NCI-H82 (cell line): ENCODE results near the gene SRMS.

Source experiments
- DNase-seq: peaks from one replicate; lab custom pipeline; 2025; lab: John Stamatoyannopoulos, UW

The SRMS gene

GRCh38 chr20:63537525-63538203 is 9.9 kb downstream of the SRMS start:
- DNase-seq, result peak; percentile 88

GRCh38 chr20:63536997-63537524 is 10.5 kb downstream of the SRMS start, which contains the start of gene PTK6:
PTK6 (minus strand) TSS chr20:63537376; CDS start chr20:63537314, 62 bp downstream.
- no peak for DNase-seq

GRCh38 chr20:63536241-63536977 is 11.1 kb downstream of the SRMS start:
- DNase-seq, result peak; percentile 36

- DNase-seq, result no peak
Observed at GRCh38 chr20:63534831-63535651, 12.5 kb downstream of the SRMS start.

- DNase-seq, result no peak
Observed at GRCh38 chr20:63534427-63534830, 13.1 kb downstream of the SRMS start.

- DNase-seq, result no peak
Observed at GRCh38 chr20:63533871-63534393, 13.6 kb downstream of the SRMS start.

- no peak for DNase-seq
Observed at GRCh38 chr20:63533388-63533787, 14.2 kb downstream of the SRMS start.

- DNase-seq, result no peak
Observed at GRCh38 chr20:63532449-63532971, 15.0 kb downstream of the SRMS start.

- DNase-seq, result no peak
Observed at GRCh38 chr20:63531686-63532448, 15.7 kb downstream of the SRMS start.

GRCh38 chr20:63530788-63531160 is 16.8 kb downstream of the SRMS start:
- DNase-seq, result no peak

- DNase-seq, result no peak
Observed at GRCh38 chr20:63529861-63530787, 17.4 kb downstream of the SRMS start.

- no peak for DNase-seq
Observed at GRCh38 chr20:63529180-63529860, 18.2 kb downstream of the SRMS start.

- DNase-seq, result no peak
Observed at GRCh38 chr20:63527184-63527583, 20.4 kb downstream of the SRMS start.

- no peak for DNase-seq
Observed at GRCh38 chr20:63525971-63526370, 21.6 kb downstream of the SRMS start.

GRCh38 chr20:63525185-63525584 is 22.4 kb downstream of the SRMS start:
- DNase-seq, result no peak

- no peak for DNase-seq
Observed at GRCh38 chr20:63522981-63523611, 24.5 kb downstream of the SRMS start.

- no peak for DNase-seq
Observed at GRCh38 chr20:63522091-63522868, 25.3 kb downstream of the SRMS start.

- no peak for DNase-seq
Observed at GRCh38 chr20:63521602-63522001, 25.9 kb downstream of the SRMS start.
